IPS-15b (cell line): Measurements from ENCODE around the gene JAKMIP1.

Experiments used
- H3K27me3 ChIP-seq: one replicate; pipeline ENCODE4 v1.6.1; 2013; ENCODE audit warnings: low read length; ENCODE audit not compliant: control insufficient read depth, insufficient read depth
- H3K36me3 ChIP-seq: one replicate; pipeline ENCODE4 v1.6.1; 2013; ENCODE audit warnings: low read length; ENCODE audit not compliant: control insufficient read depth, insufficient read depth
- H3K4me1 ChIP-seq: one replicate; pipeline ENCODE4 v1.6.1; 2013; ENCODE audit warnings: mild to moderate bottlenecking, low read length; ENCODE audit not compliant: control insufficient read depth, insufficient read depth
- H3K4me3 ChIP-seq: one replicate; pipeline ENCODE4 v1.5.1; 2013; ENCODE audit warnings: low read depth, low read length
- H3K9ac ChIP-seq: one replicate; pipeline ENCODE4 v1.6.1; 2013; ENCODE audit warnings: low read depth, mild to moderate bottlenecking, low read length
- H3K9me3 ChIP-seq: one replicate; pipeline ENCODE4 v1.6.1; 2013; ENCODE audit warnings: mild to moderate bottlenecking, low read length; ENCODE audit not compliant: control insufficient read depth, insufficient read depth

JAKMIP1 gene

DNA sequence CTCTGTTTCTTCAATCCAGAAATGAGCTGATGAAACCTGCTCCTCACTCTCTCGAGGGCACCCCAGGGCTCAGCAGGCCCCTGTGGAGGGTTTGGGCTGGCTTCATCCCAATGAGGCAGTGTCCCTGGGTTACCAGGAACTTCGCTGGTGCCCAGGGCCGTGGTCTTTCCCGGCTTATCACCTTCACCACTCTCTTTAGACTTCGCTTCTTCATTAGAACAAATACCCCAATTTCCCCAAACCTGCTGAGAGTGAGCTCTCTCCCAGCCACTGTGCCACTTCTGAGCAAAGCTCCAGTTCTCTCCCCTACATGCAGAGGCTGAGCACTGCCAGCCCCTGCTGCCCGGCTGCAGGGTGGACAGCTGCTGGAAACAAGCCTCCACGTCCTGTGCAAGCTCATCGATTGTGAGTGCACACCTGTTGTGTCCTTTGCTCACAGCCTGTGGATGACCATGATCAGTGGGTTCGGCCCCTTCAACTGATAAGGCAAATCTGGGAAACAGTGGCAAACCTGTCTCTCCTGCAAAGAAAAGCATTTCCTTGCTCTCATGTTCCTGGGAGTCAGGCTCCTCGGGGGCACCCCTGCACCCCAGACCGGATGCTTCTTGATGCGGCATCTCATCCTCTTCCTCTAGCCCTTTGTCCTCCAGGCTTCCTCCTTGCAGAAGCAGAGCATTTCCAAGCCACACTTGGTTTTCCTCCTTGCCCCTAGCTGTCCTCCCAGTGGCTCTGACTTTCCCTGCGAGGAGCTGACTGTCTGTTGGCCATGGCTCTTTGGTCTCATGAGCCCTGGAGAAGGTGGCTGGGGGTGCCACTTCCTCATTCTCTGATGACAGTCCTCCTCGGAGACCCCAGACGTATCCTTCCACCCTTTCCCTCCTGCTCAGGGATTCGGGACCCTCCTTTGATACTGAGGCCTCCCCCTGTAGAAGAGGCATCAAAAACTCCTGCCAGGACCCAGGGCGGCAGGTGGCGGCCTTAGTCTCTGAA lies 210.8 kb downstream of the JAKMIP1 start:
- Histone ChIP-seq H3K4me1 (no peaks in the 10 kb centered on the region), H3K9ac (no peak overlapping the region), H3K27me3 (no peaks in the 10 kb centered on the region), H3K9me3 (peaks cover 3% of the 10 kb centered on the region), H3K36me3 (no peaks in the 10 kb centered on the region), H3K4me3 (no peak overlapping the region)

GRCh38 chr4:5988086-5988845 lies 212.1 kb downstream of the JAKMIP1 start:
- H3K27me3 ChIP-seq = no peaks in the 10 kb centered on the region
- H3K36me3 ChIP-seq = no peaks in the 10 kb centered on the region
- no peak overlapping the region for H3K4me3 ChIP-seq
- peaks cover 5% of the 10 kb centered on the region for H3K9me3 ChIP-seq
- no peak overlapping the region for H3K9ac ChIP-seq
- H3K4me1 ChIP-seq = no peaks in the 10 kb centered on the region

GRCh38 chr4:5984843-5985242 lies 215.5 kb downstream of the JAKMIP1 start:
- H3K27me3 ChIP-seq = no peaks in the 10 kb centered on the region
- H3K9me3 ChIP-seq = peaks cover 5% of the 10 kb centered on the region
- H3K4me1 ChIP-seq = no peaks in the 10 kb centered on the region
- H3K36me3 ChIP-seq = no peaks in the 10 kb centered on the region
- no peak overlapping the region for H3K9ac ChIP-seq
- H3K4me3 ChIP-seq = no peak overlapping the region

GRCh38 chr4:5982156-5982973 lies 218.0 kb downstream of the JAKMIP1 start:
- Histone ChIP-seq H3K27me3 (no peaks in the 10 kb centered on the region), H3K4me3 (no peak overlapping the region), H3K9ac (no peak overlapping the region), H3K36me3 (no peaks in the 10 kb centered on the region), H3K9me3 (peaks cover 5% of the 10 kb centered on the region), H3K4me1 (no peaks in the 10 kb centered on the region)

DNA sequence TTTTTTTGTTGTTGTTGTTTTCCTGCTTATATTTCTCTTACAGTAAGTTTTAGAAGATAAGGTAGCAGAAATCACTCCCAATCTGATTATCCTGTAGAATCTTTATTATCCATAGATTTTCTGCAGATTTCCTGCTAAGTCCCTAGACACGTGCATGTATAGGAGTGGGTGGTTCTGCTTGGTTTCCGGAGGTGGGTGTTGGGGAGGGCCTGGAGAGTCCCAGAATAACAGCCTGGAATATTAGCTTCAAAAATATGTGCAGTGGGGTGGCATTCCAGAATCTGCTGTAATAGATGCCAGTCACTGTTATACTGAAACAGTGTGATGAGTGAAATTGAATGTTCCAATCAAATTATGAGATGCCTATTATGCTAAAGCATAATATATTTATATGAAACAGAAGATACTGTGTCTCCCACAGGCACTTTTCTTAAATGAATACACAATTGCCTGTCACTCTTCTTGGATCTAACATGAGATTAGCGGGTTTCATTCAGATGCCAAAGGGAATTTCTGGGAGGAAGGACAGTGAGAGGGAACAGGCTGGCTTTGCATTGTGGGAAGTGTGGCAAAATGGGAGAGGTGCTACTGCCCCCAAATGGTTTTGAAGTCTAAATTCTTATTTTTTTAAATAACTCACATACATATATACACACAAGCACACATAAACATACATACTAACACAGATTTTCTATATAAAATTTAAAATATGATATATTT lies 219.8 kb downstream of the JAKMIP1 start:
- Histone ChIP-seq H3K36me3 (no peaks in the 10 kb centered on the region), H3K27me3 (no peaks in the 10 kb centered on the region), H3K4me1 (no peaks in the 10 kb centered on the region), H3K9me3 (peaks cover 5% of the 10 kb centered on the region), H3K9ac (no peak overlapping the region), H3K4me3 (no peak overlapping the region)

GRCh38 chr4:5979981-5980380 lies 220.4 kb downstream of the JAKMIP1 start:
- Histone ChIP-seq H3K4me1 (no peaks in the 10 kb centered on the region), H3K36me3 (no peaks in the 10 kb centered on the region), H3K27me3 (no peaks in the 10 kb centered on the region), H3K9ac (no peak overlapping the region), H3K4me3 (no peak overlapping the region), H3K9me3 (peaks cover 5% of the 10 kb centered on the region)

- no peaks in the 10 kb centered on the region for H3K4me1 ChIP-seq
Measured at GRCh38 chr4:5976921-5977320, 223.4 kb downstream of the JAKMIP1 start.

DNA sequence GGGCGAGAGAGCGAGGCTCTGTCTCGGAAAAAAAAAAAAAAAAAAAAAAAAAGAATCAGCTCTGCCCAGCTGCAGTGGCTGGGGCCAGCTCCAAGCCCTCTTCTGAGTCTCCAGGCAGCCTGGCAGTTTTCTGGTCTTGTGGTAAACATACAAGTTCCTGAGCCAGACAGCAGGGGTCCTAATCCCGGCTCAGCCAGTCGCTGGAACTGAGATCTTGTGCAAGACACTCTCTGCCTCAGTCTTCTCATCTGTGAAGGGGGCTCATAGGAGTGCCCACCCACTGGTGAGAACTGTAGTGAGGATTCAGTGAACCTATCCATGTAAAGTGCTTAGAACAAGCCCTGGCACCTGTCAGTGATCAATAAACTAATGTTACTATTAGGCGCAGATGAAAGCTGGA lies 223.9 kb downstream of the JAKMIP1 start:
- no peaks in the 10 kb centered on the region for H3K9me3 ChIP-seq
- H3K9ac ChIP-seq = no peak overlapping the region
- no peaks in the 10 kb centered on the region for H3K36me3 ChIP-seq
- no peaks in the 10 kb centered on the region for H3K27me3 ChIP-seq
- H3K4me3 ChIP-seq = no peak overlapping the region
- no peaks in the 10 kb centered on the region for H3K4me1 ChIP-seq

More at GRCh38 chr4:5976921-5977320, 223.4 kb downstream of the JAKMIP1 start:
- no peaks in the 10 kb centered on the region for H3K27me3 ChIP-seq
- H3K9me3 ChIP-seq = no peaks in the 10 kb centered on the region
- H3K9ac ChIP-seq = no peak overlapping the region
- no peak overlapping the region for H3K4me3 ChIP-seq
- no peaks in the 10 kb centered on the region for H3K36me3 ChIP-seq
